Measurements from ENCODE around the gene CALR3.

DNA sequence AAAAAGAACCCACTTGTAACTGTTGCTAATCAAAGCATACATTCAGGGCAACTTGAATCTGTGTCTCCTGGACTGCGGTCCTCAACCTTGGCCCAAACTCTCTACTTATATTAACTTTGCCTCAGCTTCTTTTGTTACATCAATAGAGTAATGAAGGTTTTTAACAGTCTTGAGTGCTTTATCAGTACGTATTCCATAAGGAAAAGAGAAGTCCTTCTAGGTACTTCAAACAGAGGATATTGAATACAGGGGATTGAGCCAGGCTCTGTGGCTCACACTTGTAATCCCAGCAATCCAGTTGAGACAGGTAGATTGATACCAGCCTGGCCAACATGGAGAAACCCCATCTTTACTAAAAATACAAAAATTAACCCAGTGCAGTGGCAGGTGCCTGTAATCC is 23.0 kb downstream of the CALR3 start:
- TF ChIP-seq POLR2A (IDR thresholded peaks at IDR 0.05; ENCODE audit: low read depth, low read length) (no peak), SRF (IDR thresholded peaks at IDR 0.05; ENCODE audit: low read depth in 2 of 2, low read length in 2 of 2) (no peak), FOXK2 (IDR thresholded peaks at IDR 0.05) (no peak), NFYB (IDR thresholded peaks at IDR 0.05; ENCODE audit: insufficient read depth, low read depth, low read length) (no peak), RAD21 (IDR thresholded peaks at IDR 0.05; ENCODE audit: insufficient read depth, low read depth, low read length) (no peak)
- TF ChIP-seq, protein P1, sequence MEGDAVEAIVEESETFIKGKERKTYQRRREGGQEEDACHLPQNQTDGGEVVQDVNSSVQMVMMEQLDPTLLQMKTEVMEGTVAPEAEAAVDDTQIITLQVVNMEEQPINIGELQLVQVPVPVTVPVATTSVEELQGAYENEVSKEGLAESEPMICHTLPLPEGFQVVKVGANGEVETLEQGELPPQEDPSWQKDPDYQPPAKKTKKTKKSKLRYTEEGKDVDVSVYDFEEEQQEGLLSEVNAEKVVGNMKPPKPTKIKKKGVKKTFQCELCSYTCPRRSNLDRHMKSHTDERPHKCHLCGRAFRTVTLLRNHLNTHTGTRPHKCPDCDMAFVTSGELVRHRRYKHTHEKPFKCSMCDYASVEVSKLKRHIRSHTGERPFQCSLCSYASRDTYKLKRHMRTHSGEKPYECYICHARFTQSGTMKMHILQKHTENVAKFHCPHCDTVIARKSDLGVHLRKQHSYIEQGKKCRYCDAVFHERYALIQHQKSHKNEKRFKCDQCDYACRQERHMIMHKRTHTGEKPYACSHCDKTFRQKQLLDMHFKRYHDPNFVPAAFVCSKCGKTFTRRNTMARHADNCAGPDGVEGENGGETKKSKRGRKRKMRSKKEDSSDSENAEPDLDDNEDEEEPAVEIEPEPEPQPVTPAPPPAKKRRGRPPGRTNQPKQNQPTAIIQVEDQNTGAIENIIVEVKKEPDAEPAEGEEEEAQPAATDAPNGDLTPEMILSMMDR (IDR thresholded peaks at IDR 0.05 in 2 of 3, conservative IDR thresholded peaks at IDR 0.05 in 1 of 3; ENCODE audit: control insufficient read depth in 2 of 3, extremely low read depth in 1 of 3, insufficient read depth in 1 of 3, low read depth in 3 of 3, low read length in 3 of 3): no peak
- TF ChIP-seq, protein P2, sequence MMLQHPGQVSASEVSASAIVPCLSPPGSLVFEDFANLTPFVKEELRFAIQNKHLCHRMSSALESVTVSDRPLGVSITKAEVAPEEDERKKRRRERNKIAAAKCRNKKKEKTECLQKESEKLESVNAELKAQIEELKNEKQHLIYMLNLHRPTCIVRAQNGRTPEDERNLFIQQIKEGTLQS (IDR thresholded peaks at IDR 0.05; ENCODE audit: borderline replicate concordance, extremely low read depth, low read depth, low read length): no peak

All from GM12878 (cell line).